ENCODE results near the gene SPC24.
A peak's percentile ranks its signal among the peaks of the same experiment; 100 is the strongest.
"Not testable (repeated sequence)": the region's sequence is repeated elsewhere in the genome, so short reads cannot be mapped to it uniquely, and the experiment has no call there.

Gene SPC24

DNA sequence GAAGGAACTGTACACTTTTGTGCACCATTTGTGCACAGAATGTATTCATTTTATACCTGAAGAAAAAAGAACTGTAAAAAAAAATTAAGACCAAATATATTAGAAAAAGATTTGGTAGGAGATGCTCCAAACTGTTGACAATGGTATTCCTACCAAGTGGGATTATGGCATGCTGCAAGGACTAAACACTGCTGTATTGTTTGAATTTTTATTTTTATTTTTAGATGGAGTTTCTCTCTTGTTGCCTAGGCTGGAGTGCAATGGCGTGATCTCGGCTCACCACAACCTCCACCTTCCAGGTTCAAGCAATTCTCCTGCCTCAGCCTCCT lies 4.8 kb upstream of the SPC24 start:
- not testable (repeated sequence) for DNase-seq

DNA sequence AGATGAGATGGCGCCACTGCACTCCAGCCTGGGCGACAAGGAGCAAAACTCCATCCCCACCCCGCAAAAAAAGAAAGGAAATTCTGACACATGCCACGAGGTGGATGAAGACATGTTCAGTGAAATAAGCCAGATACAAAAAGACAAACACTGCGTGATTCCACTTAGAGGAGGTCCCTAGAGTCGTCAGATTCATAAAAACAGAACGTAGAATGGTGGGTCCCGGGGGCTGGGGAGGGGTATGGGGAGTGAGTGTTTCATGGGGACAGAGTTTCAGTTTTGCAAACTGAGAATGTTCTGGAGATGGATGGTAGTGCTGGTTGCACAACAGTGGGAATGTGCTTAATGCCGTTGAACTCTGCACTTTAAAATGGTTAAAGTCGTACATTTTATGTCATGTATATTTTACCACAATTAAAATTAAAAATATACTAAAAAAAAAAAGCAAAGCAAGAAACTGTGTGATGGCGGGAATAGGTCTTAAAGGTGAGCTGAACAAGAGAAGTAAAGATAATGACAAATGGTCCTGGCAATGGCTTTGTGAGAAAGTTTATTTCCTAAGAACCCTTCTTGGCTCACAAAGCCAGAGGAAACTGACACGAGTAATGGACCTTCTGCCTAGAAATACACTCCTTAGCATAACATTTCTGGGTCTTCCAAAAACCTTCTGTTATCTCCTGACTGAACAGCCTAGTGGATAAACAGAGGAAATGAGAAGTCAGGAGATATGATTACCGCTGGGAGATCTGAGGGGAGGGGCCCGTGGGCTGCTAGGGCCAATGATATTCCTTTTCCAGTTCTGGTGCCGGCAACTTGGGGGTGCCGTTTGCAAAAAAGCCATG lies 4.2 kb upstream of the SPC24 start:
- peak; percentile 32 for DNase-seq

DNA sequence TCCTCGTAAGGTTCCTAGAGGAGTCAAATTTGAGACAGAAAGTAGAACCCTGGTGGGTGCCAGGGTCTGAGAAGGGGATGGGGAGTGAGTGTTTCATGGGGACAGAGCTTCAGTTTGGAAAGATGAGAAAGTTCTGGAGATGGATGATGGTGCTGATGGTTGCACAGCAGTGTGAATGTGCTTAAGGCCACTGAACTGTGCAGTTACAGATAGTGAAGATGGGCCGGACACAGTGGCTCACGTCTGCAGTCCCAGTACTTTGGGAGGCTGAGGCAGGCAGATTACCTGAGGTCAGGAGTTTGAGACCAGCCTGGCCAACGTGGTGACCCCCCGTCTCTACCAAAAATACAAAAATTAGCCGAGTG lies 917 bp downstream of the SPC24 start:
- no peak for DNase-seq

DNA sequence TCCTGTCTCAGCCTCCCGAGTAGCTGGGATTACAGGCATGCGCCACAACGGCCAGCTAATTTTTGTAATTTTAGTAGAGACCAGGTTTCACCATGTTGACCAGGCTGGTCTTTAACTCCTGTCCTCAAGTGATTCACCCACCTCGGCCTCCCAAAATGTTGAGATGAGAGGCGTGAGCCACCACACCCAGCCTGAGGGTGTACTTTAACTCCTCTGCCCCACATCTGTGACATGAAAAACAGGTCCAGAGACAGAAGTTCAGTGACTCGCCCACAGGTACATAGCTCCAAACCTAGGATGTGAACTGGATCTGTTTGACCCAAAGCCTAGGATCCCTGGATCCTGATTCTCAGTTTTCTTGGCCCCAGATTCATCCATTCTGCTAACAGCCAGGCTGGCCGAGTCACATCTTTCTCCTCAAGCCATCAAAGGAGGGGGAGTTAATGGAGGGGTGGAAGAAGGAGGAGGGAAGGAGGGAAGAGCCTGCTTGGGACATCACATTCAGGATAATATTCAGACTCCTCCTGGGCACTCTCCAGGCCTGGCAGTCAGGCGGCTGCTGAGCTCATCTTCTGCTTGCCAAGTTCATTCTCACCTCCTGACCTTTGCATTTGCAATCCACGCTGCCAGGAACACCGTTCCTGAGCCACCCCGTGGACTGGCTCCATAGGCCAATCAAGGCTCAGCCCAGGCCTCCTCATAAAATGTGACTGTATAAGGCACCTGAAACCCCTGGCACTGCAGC lies 3.1 kb downstream of the SPC24 start:
- peak; percentile 32 for DNase-seq

DNA sequence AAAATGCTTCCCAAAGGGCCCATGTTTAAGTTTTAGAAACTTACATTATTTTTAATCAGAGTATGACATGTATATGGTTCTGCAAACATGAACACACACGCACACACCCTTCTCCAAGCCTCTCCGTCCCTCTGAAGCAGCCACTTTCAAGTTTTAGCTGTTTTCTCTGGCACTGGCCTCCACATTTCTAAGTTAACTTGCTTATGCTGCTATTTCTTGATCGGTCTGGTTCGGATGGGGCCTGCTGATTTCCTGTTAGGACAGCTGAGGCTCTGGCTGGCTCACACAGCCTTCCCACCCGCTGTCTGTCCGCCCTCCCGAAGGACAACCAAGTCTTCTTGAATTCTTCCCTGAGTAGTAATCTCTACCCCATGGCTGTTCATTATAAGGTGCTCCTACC lies 4.4 kb downstream of the SPC24 start:
- no peak for DNase-seq

DNA sequence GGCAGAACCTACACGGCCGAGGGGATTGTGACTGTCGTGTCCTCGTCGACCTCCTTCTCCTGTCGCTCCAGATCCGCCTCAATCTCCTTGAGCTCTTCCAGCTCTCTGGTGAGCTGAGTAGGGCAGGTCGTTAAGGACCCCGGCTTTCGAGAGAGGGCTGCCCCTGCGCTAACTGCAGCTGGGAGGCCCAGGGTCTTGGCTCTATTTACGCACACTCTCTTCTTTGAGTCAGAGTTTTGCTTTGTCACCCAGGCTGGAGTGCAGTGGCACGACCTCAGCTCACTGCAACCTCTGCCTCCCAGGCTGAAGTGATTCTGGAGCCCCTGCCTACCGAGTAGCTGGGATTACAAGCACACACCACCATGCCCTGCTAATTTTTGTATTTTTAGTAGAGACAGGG lies 7.6 kb downstream of the SPC24 start:
- DNase-seq = no peak

DNA sequence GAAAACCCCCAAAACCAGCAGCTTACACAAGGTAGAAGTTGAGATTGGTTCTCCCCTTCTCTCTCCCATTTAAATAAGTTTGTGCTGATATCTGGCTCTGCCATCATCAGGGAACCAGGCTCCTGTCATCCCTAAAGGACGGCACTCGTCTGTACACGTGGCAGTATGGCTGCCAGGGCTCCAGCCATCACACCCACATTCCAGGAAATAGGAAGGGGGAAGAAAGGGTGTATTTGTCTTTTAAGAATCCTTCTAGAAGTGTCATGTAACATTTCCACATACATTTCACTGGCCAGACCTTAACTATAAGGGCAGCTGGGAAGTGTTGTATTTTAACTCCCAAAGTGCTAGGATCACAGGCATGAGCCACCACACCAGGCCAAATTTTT lies 10.1 kb downstream of the SPC24 start:
- no peak for DNase-seq

DNA sequence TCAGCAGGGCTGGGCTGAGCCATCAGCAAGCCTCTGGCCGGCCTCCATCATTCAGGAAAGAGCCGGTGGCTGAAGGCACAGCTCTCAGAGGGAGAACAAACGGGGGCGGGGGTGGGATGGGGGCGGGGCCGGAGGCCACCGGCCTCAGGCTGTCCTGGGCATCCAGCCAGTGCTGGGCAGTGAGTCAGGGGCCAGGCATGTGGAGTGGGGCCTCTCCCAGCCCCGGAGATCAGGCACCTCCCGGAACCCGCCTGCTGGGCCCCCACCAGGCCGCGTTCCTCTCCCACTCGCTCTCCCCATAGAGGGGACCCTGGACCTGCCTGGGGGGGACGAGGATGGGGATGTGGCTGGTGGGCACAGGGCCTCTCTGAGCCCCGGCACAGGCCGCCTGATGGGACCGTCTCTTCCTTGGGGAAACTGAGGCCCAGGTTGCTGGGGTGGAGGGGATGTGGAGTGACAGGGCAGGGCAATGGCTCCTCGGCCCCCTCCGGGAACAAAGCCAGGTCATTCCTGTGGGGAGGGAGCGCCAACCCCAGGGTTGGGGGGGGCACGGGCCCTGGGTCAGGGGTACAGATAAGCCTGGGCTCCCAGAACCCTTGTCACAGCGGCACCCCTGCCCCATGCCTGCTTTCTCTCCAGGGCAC lies 12.9 kb downstream of the SPC24 start:
- DNase-seq = peak; percentile 62

DNA sequence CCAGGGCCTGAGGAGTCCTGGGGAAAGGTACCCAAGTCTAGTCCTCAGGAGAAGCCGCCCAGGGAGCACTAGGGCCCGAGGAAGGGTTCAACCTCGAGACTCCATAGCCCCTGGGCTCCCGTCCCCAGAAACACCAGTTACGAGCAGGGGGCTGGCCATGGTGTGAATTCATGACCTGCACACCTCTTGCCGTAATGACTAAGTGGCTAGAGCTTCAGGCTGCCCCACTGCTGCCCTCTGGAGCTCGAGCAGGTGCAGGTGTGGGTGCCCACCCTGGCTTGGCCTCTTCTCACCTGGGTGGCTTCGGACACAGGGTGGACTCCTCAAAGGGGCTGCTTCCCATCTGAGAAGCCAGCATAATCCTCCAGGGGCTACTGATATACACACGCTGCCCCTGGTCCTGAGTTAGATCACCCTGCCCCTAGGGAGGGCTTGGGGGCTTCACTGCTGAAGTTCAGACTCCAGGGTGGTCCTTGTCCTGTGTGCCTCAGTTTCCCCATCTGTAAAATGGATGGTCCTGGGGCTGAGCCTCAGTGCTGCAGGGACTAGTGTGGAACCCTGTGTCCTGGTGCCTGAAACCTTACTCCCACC lies 13.6 kb downstream of the SPC24 start:
- DNase-seq = no peak

DNA sequence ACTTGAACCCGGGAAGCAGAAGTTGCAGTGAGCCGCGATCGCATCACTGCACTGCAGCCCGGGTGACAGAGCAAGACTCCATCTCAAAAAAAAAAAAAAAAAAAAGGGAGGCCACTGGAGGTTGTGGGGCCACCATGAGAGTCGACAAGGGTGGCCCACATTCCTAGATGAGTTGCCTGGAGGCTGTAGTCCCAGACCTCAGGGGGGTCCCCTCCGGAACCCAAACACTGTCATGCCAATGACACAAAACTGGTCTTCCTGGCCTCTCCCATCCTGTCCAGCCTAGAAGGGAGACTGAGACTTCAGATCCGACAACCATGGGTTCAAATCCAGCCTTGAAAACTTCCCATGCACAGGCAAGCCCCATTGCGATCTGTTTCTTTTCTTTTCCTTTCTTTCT lies 14.7 kb downstream of the SPC24 start:
- DNase-seq = no peak

DNA sequence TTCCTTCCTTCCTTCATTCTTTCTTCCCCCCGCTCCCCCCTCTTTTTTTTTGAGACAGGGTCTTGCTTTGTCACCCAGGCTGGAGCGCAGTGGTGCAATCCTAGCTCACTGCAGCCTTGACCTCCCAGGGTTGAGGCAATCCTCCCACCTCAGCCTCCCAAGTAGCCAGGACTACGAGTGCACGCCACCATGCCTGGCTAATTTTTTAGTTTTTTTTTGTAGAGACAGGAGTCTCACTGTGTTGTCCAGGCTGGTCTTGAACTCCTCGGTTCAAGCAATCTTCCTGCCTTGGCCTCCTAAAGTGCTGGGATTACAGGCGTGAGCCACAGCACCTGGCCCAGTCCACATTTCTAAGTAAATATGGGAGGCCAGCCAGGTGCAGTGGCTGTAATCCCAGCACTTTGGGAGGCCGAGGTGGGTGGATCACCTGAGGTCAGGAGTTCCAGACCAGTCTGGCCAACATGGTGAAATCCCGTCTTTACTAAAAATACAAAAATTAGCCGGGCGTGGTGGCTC lies 15.5 kb downstream of the SPC24 start:
- peak; percentile 21 for DNase-seq

DNA sequence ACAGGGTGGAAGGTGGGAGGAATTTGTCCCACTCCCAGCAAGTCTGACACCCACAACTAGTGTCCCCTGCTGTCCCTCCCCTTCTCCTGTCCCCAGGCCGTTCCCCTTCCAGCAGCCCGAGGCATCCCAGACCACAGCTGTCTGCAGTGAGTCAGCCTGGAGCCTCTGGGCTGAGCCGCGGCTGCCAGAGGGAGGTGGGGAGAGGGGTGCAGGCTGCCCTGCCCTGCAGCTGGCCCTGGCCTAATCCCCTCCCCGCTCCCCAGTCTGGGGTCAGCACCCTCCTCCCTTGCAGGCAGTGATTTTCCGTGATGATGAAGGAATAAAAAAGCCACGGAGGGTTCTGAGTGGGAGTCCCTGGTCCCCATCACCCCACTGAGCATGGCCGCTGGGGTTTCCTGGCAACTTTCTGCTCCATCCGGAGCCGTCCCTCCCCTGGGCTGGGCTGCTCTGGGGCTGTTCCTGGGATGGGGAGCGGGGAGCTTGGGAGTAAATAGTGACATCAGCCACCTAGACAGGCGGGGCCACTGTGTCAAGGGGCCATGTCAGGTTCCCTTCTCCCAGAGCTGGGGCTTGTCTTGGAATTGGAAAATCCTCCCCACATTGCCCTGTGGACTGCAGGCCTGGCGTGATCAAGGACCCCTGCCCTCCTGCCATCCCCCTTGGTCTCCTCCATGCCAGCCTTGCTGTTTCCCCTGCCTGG lies 16.8 kb downstream of the SPC24 start:
- peak; percentile 72 for DNase-seq

DNA sequence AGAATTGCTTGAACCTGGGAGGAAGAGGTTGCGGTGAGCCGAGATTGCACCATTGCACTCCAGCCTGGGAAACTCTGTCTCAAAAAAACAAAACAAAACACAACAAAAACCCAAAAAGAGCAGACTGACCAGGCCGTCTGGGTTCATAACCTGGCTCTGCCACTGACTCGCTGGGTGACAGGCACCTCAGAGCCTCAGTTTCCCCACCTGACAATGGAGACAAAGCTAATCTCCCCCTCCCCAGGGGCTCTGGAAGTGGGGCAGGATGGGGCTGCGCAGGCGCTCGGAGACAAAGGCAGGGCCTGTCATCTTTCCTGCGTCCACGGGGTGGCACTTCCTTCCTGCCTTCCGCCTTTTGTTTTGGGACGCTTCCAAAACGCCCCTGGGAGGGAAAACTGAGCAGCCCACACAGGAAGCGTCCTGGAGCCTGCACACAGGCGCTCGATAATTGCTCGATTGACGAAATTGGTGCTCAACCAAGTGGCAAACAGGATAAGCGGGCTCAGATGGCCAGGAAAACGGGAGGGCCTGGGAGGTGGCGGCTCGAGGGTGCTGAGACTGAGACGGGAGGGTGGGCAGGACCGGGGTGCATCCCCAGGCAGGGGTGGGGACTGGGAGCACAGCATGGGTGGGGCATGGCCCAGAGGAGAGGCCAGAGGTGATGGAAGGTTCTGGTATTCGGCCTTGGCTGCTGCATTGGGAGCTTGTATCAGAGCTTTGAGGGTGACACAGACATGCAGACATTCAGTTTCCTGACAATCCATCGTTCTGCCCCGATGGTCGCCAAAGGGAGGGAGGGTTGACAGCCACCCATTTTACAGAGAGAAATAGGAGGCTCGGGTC lies 17.8 kb downstream of the SPC24 start:
- DNase-seq = peak; percentile 97

DNA sequence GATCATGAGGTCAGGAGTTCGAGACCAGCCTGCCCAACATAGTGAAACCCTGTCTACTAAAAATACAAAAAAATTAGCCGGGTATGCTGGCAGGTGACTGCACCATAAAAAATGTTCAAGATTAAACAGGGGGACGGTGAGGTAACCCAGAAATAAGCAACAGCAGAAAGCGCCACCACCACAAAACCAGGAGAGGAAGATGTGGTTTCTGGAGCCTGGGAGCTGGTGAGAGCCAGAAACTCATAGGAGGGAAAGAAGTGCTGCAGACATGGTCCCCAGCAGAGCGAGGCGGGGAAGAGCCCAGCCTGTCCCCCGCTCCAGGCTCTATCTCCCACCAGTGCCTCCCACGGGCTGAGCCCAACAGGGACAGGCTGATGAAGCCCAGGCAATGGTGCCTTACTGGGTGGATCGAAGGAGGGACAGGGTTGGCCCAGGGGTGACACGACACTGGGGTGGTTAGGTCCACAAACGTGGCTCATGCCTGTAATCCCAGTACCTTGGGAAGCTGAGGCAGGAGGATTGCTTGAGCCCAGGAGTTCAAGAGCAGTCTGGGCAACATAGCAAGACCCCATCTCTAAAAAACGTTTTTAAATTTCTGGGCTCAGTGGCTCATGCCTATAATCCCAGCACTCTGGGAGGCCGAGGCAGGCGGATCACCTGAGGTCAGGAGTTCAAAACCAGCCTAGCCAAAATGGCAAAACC lies 19.0 kb downstream of the SPC24 start:
- no peak for DNase-seq

DNA sequence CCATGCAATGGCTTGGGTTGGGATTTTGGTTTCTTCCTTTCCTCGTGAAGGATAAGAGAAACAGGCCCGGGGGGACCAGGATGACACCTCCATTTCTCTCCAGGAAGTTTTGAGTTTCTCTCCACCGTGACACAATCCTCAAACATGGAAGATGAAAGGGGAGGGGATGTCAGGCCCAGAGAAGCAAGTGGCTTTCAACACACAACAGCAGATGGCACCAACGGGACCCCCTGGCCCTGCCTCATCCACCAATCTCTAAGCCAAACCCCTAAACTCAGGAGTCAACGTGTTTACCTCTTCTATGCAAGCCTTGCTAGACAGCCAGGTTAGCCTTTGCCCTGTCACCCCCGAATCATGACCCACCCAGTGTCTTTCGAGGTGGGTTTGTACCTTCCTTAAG lies 24.1 kb downstream of the SPC24 start:
- DNase-seq = no peak

DNA sequence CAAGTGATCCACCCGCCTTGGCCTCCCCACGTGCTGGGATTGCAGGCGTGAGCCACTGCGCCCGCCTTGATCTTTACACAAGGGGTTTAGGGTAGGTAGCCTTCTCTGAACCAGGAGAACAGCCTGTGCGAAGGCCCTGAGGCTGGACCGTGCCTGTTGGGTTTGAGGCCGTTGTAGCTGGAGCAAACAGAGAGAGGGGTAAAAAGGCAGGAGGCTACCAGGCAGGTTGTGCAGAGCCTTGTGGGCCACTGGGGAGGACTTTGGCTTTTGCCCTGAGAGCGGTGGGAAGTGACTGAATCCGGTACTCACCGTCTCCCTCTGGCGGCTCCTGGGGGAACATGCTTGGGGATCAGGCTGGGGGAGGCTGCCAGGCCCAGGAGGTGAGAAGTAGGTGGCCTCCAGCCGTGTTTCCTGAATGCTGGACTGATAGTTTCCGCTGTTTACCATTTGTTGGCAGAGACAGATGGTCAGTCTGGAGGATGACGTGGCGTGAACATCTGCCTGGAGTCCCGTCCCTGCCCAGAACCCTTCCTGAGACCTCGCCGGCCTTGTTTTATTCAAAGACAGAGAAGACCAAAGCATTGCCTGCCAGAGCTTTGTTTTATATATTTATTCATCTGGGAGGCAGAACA lies 24.6 kb downstream of the SPC24 start:
- peak; percentile 65 for DNase-seq

DNA sequence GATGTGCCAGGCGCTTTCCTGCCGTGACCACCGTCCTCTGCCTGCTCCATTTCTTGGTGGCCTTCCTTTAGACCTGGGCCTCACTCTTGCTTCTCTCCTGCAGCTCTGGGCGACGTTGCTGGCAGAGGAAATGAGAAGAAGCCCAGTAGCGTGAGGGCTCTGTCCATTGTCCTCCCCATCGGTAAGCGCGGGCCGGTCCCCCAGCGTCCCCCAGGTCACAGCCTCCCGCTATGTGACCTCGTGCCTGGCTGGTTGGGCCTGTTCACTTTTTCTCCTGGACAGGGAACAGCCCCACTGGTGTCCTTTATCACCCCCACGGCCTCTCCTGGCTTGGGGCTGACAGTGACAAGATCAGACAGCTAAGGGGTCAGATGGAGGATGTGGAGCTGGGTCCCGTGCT lies 27.7 kb downstream of the SPC24 start:
- no peak for DNase-seq

DNA sequence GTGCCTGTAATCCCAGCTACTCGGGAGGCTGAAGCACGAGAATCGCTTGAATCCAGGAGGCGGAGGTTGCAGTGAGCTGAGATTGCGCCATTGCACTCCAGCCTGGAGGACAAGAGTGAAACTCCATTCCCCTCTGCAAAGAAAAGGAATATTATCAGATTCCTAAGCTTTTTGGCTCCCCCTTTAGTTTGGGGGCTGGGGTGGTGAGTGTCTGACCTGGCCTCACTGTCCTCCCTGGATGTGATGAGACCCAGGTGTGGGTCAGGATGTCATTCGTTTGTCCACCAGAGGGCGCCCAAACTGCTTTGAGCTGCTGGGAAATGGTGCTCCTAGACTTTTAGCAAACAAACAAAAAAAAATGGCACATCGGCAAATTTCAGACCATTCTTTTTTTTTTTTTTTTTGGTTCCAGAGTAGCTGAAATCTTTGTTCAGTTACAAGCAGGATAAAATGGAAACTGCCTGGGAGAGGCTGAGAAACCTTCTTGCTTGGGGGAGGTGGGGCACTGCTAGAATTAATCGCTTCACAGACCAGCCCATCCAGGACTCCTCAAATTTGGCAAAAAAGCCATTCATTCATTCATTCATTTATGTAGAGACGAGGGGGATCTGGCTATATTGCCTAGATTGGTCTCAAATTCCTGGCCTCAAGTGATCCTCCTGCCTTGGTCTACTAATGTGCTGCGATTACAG lies 29.4 kb downstream of the SPC24 start:
- peak; percentile 76 for DNase-seq

DNA sequence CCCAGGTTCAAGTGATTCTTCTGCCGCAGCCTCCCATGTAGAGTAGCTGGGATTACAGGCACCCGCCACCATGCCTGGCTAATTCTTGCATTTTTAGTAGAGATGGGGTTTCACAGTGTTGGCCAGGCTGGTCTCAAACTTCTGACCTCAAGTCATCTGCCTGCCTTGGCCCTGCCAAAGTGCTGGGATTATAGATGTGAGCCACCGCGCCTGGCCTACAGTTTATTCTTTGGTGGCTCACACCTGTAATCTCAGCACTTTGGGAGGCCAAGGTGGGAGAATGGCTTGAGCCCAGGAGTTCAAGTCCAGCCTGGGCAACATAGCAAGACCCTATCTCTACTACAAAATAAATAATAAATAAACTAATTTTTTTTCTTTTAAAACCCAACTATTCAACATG lies 31.4 kb downstream of the SPC24 start:
- DNase-seq = not testable (repeated sequence)

DNA sequence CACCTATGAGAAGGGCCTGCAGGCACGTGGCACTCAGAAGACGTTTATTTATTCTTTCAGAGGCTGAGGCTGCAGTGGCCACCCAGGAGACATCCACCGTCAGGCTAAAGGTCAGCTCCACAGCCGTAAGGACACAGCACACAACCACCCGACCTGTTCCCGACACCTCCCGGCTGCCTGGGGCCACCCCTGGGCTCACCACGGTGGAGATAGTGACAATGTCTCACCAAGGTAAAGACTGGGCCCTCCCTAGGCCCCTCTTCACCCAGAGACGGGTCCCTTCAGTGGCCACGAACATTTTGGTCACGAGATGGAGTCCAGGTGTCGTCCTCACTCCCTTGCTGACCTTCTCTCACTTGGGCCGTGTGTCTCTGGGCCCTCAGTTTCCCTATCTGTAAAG lies 32.5 kb downstream of the SPC24 start:
- no peak for DNase-seq

All from NCI-H69 (cell line).